Activated CD4-positive, alpha-beta T cell treated with anti-CD3 and anti-CD28 coated beads for 36 hours (primary cell): ENCODE data around the gene RNF167. TPM values are rescaled to one million over a fixed set of nuclear protein-coding genes. Genes with fewer than 3 reads are reported as not detected.

ENCODE experiments used
- ATAC-seq: fragments of 200-7000 bp; cut with Tn5 transposase; one replicate; pipeline ENCODE4 v1.10.0; 2021; ENCODE audit warnings: mild to moderate bottlenecking, moderate library complexity
- CTCF ChIA-PET: fragments of 350-600 bp; sonication (Branson Sonifier 250); formaldehyde crosslinking; loops from one replicate; lab custom pipeline; 2021; ENCODE audit warnings: antibody characterized with exemption; lab: Charles Lee
- POLR2A ChIA-PET: fragments of 350-600 bp; sonication (Branson Sonifier 250); formaldehyde crosslinking; loops from one replicate; lab custom pipeline; 2021; ENCODE audit warnings: antibody characterized with exemption, inconsistent platforms; lab: Charles Lee
- DNase-seq: peaks from one replicate; pipeline ENCODE4 v3.0.0-alpha.2; 2020
- H3K27ac Mint-ChIP-seq: one replicate; pipeline ENCODE4 v1.8.0; 2021; ENCODE audit warnings: mixed read lengths
- H3K27me3 Mint-ChIP-seq: one replicate; pipeline ENCODE4 v1.8.0; 2021; ENCODE audit warnings: mixed read lengths
- H3K36me3 Mint-ChIP-seq: one replicate; pipeline ENCODE4 v1.8.0; 2021; ENCODE audit warnings: low read depth, mixed read lengths
- H3K4me1 Mint-ChIP-seq: one replicate; pipeline ENCODE4 v1.8.0; 2021; ENCODE audit warnings: mixed read lengths
- H3K4me3 Mint-ChIP-seq: one replicate; pipeline ENCODE4 v1.8.0; 2021; ENCODE audit warnings: mild to moderate bottlenecking, moderate library complexity, mixed read lengths
- H3K9me3 Mint-ChIP-seq: one replicate; pipeline ENCODE4 v1.8.0; 2021; ENCODE audit warnings: low read depth, mixed read lengths
- intact Hi-C, 2 experiments: fragments of 100-400 bp; cut with DNase I in 1 of 2; cut with micrococcal nuclease in 1 of 2; formaldehyde crosslinking; loops; one replicate each; pipeline versions ENCODE4 v1.14.2 to v1.15.1; 2022 to 2024; cut with DNase I, micrococcal nuclease
- total RNA-seq, 2 experiments: library from RNA; stranded (reverse); gene quantifications; one replicate each; pipeline ENCODE4 v1.2.3, GENCODE V29; 2021

Gene RNF167
- total RNA-seq, result 100 to 1,000 TPM; 147 to 189 TPM

- Mint-ChIP-seq H3K27ac (peak within 1 kb of the TSS; percentile 97), H3K4me1 (peaks cover 53% of the 10 kb centered on the region), H3K9me3 (no peaks in the 10 kb centered on the region), H3K27me3 (no peaks in the 10 kb centered on the region), H3K4me3 (peak within 1 kb of the TSS; percentile 99), H3K36me3 (peaks cover 71% of the 10 kb centered on the region)
- ChIA-PET POLR2A (interaction anchor here (0.7 to 1.8 kb wide), 14 partner anchors 9 to 480 kb away, joined by 3 to 16 read pairs (median 6); partner anchors contain the start of genes ARRB2, C17orf107, ENO3 and INCA1), CTCF (interaction anchor here (0.7 to 3.0 kb wide), 15 partner anchors 14 to 499 kb away, joined by 3 to 13 read pairs (median 4); partner anchors contain the start of genes C17orf107, C1QBP, CHRNE and INCA1)
- intact Hi-C loops, result loop anchor here (1.0 to 10.0 kb wide), 23 partner anchors 8 to 1218 kb away; partner anchors contain the start of genes INCA1 (in 2 of the 2), KIF1C (in 2 of the 2), PFN1 (in 2 of the 2) and SPAG7 (in 2 of the 2)
- peak; percentile 98 for DNase-seq
- ATAC-seq, result peak; percentile 83
These were observed at the start of gene RNF167, which contains the start of gene SLC25A11 for GRCh38 chr17:4939796-4940554. Gene RNF167 (plus strand): TSS chr17:4940268. CDS start chr17:4940910, 642 bp downstream. Gene SLC25A11 (minus strand): TSS chr17:4940046. CDS start chr17:4939910, 136 bp downstream.

GRCh38 chr17:4891411-4892410 is 48.4 kb upstream of the RNF167 start:
- no peak for DNase-seq
- no peak for ATAC-seq
- Mint-ChIP-seq H3K36me3 (peaks cover 28% of the 10 kb centered on the region), H3K4me1 (no peaks in the 10 kb centered on the region), H3K27me3 (no peaks in the 10 kb centered on the region), H3K4me3 (no peak overlapping the region), H3K9me3 (no peaks in the 10 kb centered on the region), H3K27ac (no peak overlapping the region)
- intact Hi-C loops, result no loop called here
- ChIA-PET CTCF (interaction anchor here (0.9 kb wide), 1 partner anchor 31 kb away, joined by 4 read pairs; no protein-coding TSS in a partner anchor), POLR2A (no interaction called here)

- Mint-ChIP-seq H3K4me3 (no peak overlapping the region), H3K27me3 (no peaks in the 10 kb centered on the region), H3K9me3 (no peaks in the 10 kb centered on the region), H3K4me1 (no peaks in the 10 kb centered on the region), H3K27ac (no peak overlapping the region), H3K36me3 (peaks cover 33% of the 10 kb centered on the region)
- POLR2A ChIA-PET, result no interaction called here
- intact Hi-C loops, result no loop called here
- DNase-seq (no peak), ATAC-seq (no peak)
- CTCF ChIA-PET, result no interaction called here
These were observed 47.4 kb upstream of the RNF167 start for GRCh38 chr17:4892499-4893221.

- Mint-ChIP-seq H3K36me3 (peaks cover 31% of the 10 kb centered on the region), H3K9me3 (no peaks in the 10 kb centered on the region), H3K4me3 (no peak overlapping the region), H3K4me1 (no peaks in the 10 kb centered on the region), H3K27me3 (no peaks in the 10 kb centered on the region), H3K27ac (no peak overlapping the region)
- DNase-seq (no peak), ATAC-seq (no peak)
- intact Hi-C loops, result no loop called here
- ChIA-PET POLR2A (no interaction called here), CTCF (no interaction called here)
These were observed 46.8 kb upstream of the RNF167 start for GRCh38 chr17:4893272-4893671.

GRCh38 chr17:4893721-4894560 is 46.1 kb upstream of the RNF167 start:
- H3K9me3 Mint-ChIP-seq, result no peaks in the 10 kb centered on the region
- H3K4me3 Mint-ChIP-seq, result no peak overlapping the region
- ChIA-PET CTCF (no interaction called here), POLR2A (interaction anchor here (0.6 kb wide), 1 partner anchor 610 kb away, joined by 3 read pairs; no protein-coding TSS in a partner anchor)
- no peak overlapping the region for H3K27ac Mint-ChIP-seq
- H3K36me3 Mint-ChIP-seq, result peaks cover 30% of the 10 kb centered on the region
- no peaks in the 10 kb centered on the region for H3K27me3 Mint-ChIP-seq
- ATAC-seq (no peak), DNase-seq (no peak)
- H3K4me1 Mint-ChIP-seq, result peaks cover 3% of the 10 kb centered on the region
- intact Hi-C loops, result no loop called here

GRCh38 chr17:4895121-4895520 is 44.9 kb upstream of the RNF167 start:
- DNase-seq (no peak), ATAC-seq (no peak)
- ChIA-PET CTCF (interaction anchor here (0.8 kb wide), 1 partner anchor 106 kb away, joined by 3 read pairs; the partner anchor contains the start of gene GLTPD2), POLR2A (no interaction called here)
- Mint-ChIP-seq H3K36me3 (peaks cover 25% of the 10 kb centered on the region), H3K4me3 (no peak overlapping the region), H3K9me3 (no peaks in the 10 kb centered on the region), H3K27ac (no peak overlapping the region), H3K27me3 (no peaks in the 10 kb centered on the region), H3K4me1 (peaks cover 9% of the 10 kb centered on the region)
- intact Hi-C loops, result no loop called here

- ATAC-seq (no peak), DNase-seq (no peak)
- intact Hi-C loops, result no loop called here
- ChIA-PET CTCF (interaction anchor here (0.5 kb wide), 1 partner anchor 315 kb away, joined by 3 read pairs; no protein-coding TSS in a partner anchor), POLR2A (no interaction called here)
- Mint-ChIP-seq H3K27me3 (no peaks in the 10 kb centered on the region), H3K4me3 (no peak overlapping the region), H3K36me3 (peaks cover 23% of the 10 kb centered on the region), H3K4me1 (peaks cover 9% of the 10 kb centered on the region), H3K9me3 (no peaks in the 10 kb centered on the region), H3K27ac (no peak overlapping the region)
These were observed 44.3 kb upstream of the RNF167 start for GRCh38 chr17:4895657-4896331.

- ChIA-PET POLR2A (no interaction called here), CTCF (interaction anchor here (0.5 to 0.6 kb wide), 2 partner anchors 16 to 316 kb away, joined by 3 read pairs; no protein-coding TSS in a partner anchor)
- Mint-ChIP-seq H3K36me3 (peaks cover 17% of the 10 kb centered on the region), H3K4me3 (no peak overlapping the region), H3K4me1 (peaks cover 9% of the 10 kb centered on the region), H3K27me3 (no peaks in the 10 kb centered on the region), H3K9me3 (no peaks in the 10 kb centered on the region), H3K27ac (no peak overlapping the region)
- intact Hi-C loops, result no loop called here
- no peak for ATAC-seq
- no peak for DNase-seq
These were observed 43.5 kb upstream of the RNF167 start for GRCh38 chr17:4896332-4897197.

GRCh38 chr17:4897198-4897687 is 42.8 kb upstream of the RNF167 start:
- Mint-ChIP-seq H3K4me1 (peaks cover 11% of the 10 kb centered on the region), H3K27ac (no peak overlapping the region), H3K9me3 (no peaks in the 10 kb centered on the region), H3K27me3 (no peaks in the 10 kb centered on the region), H3K4me3 (no peak overlapping the region), H3K36me3 (peaks cover 15% of the 10 kb centered on the region)
- ATAC-seq (no peak), DNase-seq (no peak)
- CTCF ChIA-PET, result interaction anchor here (0.6 kb wide), 1 partner anchor 15 kb away, joined by 3 read pairs; no protein-coding TSS in a partner anchor
- intact Hi-C loops, result no loop called here
- POLR2A ChIA-PET, result no interaction called here
